BLaER1 (cell line): ENCODE results near the gene ALS2CL.

Experiments
- H3K27ac ChIP-seq: shearing (Covaris generic); formaldehyde crosslinking; 2 replicates; pipeline ENCODE4 v1.8.1; 2022
- H3K27me3 ChIP-seq: shearing (Covaris generic); formaldehyde crosslinking; 2 replicates; pipeline ENCODE4 v1.8.1; 2022
- H3K36me3 ChIP-seq: shearing (Covaris generic); formaldehyde crosslinking; 2 replicates; pipeline ENCODE4 v1.8.1; 2022
- H3K4me1 ChIP-seq: shearing (Covaris generic); formaldehyde crosslinking; 2 replicates; pipeline ENCODE4 v1.8.1; 2022
- H3K4me2 ChIP-seq: shearing (Covaris generic); formaldehyde crosslinking; 2 replicates; pipeline ENCODE4 v1.8.1; 2022
- H3K4me3 ChIP-seq: shearing (Covaris generic); formaldehyde crosslinking; 2 replicates; pipeline ENCODE4 v1.8.1; 2022
- H3K9ac ChIP-seq: shearing (Covaris generic); formaldehyde crosslinking; 2 replicates; pipeline ENCODE4 v1.8.1; 2022
- H3K9me3 ChIP-seq: shearing (Covaris generic); formaldehyde crosslinking; 2 replicates; pipeline ENCODE4 v1.8.1; 2022
- H4K20me1 ChIP-seq: shearing (Covaris generic); formaldehyde crosslinking; 2 replicates; pipeline ENCODE4 v1.8.1; 2022
- Cebpa-rat ChIP-seq: shearing (Covaris generic); IDR thresholded peaks from 2 replicates; pipeline ENCODE4 v1.8.1; 2022

ALS2CL gene

DNA sequence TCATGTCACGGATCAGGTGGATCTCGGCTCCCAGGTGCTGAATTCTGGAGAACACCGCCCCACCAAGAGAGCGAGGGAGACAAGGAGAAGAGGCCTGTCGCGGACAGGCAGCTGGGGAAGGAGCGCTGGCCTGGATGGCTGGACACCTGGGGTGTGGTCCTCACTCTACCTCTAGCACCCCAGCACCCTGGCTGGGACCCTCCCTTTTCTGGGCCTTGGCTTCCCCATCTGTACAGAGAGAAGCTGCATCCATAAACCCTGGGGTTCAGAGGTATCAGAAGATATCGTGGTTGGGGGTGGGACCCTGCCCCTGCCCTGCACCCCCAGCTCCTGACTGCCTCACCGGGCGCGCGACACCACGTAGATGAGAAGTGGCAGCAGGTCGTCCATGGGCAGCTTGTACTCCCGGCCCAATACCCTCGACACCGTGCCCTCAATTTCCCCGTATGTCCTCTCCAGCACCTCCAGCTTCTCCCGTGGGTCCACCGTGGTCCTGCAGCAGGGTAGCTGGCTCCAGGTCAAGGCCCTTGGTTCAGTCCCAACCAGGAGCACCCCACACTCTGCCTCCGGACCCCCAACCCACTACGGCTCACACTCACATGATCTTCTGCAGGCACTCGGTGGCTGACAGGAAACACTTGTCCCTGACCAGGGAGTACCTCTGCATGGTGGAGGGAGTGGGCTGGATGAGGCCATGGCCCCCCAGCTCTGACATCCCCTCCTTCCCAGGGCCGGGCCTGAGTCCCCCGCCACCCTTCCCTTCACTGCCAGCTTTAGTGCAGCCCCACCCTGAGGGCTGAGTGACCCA, 21.7 kb downstream of the ALS2CL start:
- TF ChIP-seq Cebpa-rat = no peak
- no peak overlapping the region for H3K27ac ChIP-seq
- H3K9me3 ChIP-seq = no peaks in the 10 kb centered on the region
- H3K36me3 ChIP-seq = no peaks in the 10 kb centered on the region
- no peak overlapping the region for H3K4me2 ChIP-seq
- H3K4me3 ChIP-seq = no peak overlapping the region
- H3K27me3 ChIP-seq = no peaks in the 10 kb centered on the region
- H3K4me1 ChIP-seq = peaks cover 11% of the 10 kb centered on the region
- no peaks in the 10 kb centered on the region for H4K20me1 ChIP-seq
- H3K9ac ChIP-seq = no peak overlapping the region

DNA sequence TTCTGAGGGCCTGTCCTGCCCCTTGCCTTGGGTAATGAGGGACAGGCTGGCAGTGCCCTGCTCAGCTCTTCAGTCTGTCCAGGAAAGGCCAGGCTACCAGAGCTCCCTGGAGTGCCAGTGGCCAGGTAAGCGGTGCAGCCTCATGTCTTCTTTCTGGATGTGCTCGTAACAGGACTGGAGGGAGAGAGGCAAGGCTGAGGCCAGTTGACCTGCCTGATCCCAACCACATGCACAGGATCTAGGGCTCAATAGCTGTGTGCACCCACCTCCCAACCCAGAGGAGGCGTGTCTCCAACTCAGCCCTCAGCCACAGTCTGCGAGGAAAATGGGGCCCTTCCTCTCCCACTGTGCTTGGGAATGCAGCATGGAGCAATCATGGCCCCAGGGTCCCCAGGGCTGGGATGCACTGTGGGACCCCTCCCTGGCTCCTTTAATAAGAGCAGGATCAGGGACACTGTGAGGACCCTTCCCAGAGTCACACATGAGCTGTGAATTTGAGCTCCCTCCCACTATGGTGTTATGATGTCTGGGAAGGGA, 22.5 kb downstream of the ALS2CL start:
- no peak overlapping the region for H3K4me3 ChIP-seq
- H3K4me1 ChIP-seq = peaks cover 15% of the 10 kb centered on the region
- peak overlapping the region; percentile 19; the same call in 1 of the 2 replicates for H3K4me2 ChIP-seq
- H3K27ac ChIP-seq = no peak overlapping the region
- no peak for TF ChIP-seq Cebpa-rat
- no peaks in the 10 kb centered on the region for H3K36me3 ChIP-seq
- H3K27me3 ChIP-seq = no peaks in the 10 kb centered on the region
- no peaks in the 10 kb centered on the region for H3K9me3 ChIP-seq
- no peaks in the 10 kb centered on the region for H4K20me1 ChIP-seq
- no peak overlapping the region for H3K9ac ChIP-seq

GRCh38 chr3:46670000-46670890, 23.2 kb downstream of the ALS2CL start:
- no peak overlapping the region for H3K4me3 ChIP-seq
- TF ChIP-seq Cebpa-rat = no peak
- H3K9me3 ChIP-seq = no peaks in the 10 kb centered on the region
- no peaks in the 10 kb centered on the region for H3K36me3 ChIP-seq
- H3K27me3 ChIP-seq = no peaks in the 10 kb centered on the region
- H3K4me1 ChIP-seq = peaks cover 16% of the 10 kb centered on the region
- H3K4me2 ChIP-seq = peak overlapping the region; percentile 19; the same call in 1 of the 2 replicates
- no peak overlapping the region for H3K9ac ChIP-seq
- H4K20me1 ChIP-seq = no peaks in the 10 kb centered on the region
- H3K27ac ChIP-seq = no peak overlapping the region

- Histone ChIP-seq H3K27me3 (no peaks in the 10 kb centered on the region), H3K27ac (no peak overlapping the region), H3K9me3 (no peaks in the 10 kb centered on the region), H3K9ac (no peak overlapping the region), H4K20me1 (no peaks in the 10 kb centered on the region), H3K4me1 (peaks cover 16% of the 10 kb centered on the region), H3K36me3 (no peaks in the 10 kb centered on the region), H3K4me2 (no peak overlapping the region), H3K4me3 (no peak overlapping the region)
- TF ChIP-seq Cebpa-rat = no peak
Measured at GRCh38 chr3:46669191-46669999, 24.1 kb downstream of the ALS2CL start.

GRCh38 chr3:46668591-46668990, 24.9 kb downstream of the ALS2CL start:
- Histone ChIP-seq H4K20me1 (no peaks in the 10 kb centered on the region), H3K4me3 (no peak overlapping the region), H3K4me1 (peaks cover 22% of the 10 kb centered on the region), H3K4me2 (no peak overlapping the region), H3K36me3 (no peaks in the 10 kb centered on the region), H3K9me3 (no peaks in the 10 kb centered on the region), H3K27me3 (no peaks in the 10 kb centered on the region), H3K27ac (no peak overlapping the region), H3K9ac (no peak overlapping the region)
- TF ChIP-seq Cebpa-rat = no peak

DNA sequence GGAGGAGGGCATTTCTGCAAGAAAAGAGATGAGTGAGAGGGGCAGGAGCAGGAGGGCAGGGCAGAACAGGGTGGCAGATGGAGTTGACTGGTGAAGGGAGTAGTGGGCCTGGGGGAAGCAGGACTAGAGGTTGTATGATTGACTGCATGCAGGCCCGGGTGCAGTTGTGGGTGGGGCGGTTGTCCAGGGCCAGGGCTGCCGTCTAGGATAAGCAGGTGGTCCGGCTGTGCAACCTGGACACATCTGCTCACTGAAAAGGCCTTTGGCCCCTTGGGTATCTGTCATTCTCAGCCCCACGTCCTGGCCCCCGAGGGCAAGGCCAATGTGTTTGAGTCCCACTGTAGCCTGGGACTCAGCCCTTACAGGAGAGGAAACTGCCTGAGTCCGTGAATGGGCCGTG, 25.4 kb downstream of the ALS2CL start:
- no peak for TF ChIP-seq Cebpa-rat
- Histone ChIP-seq H3K4me3 (no peak overlapping the region), H3K4me2 (no peak overlapping the region), H3K4me1 (peaks cover 24% of the 10 kb centered on the region), H4K20me1 (no peaks in the 10 kb centered on the region), H3K36me3 (no peaks in the 10 kb centered on the region), H3K9ac (no peak overlapping the region), H3K27me3 (no peaks in the 10 kb centered on the region), H3K27ac (no peak overlapping the region), H3K9me3 (no peaks in the 10 kb centered on the region)

DNA sequence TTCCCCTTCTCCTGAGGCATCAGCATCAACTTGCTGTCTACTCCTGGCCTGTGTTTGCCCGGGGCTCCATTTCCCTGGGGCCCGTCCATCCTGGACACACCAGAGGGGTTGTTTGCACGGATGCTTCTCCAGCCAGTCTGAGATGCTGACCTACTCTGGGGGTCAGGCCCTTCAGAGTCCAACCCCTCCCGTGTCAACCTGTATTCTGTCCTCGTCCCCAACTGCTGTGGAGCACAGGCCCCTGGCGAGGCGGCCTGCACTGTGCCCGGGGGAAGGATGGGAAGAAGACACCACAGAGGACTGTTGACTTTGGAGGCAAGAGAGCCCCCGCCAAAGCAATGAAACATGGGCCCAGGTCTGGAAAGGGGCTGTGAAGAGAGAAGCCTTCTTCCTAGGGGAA, 25.8 kb downstream of the ALS2CL start:
- no peaks in the 10 kb centered on the region for H3K36me3 ChIP-seq
- H3K9ac ChIP-seq = no peak overlapping the region
- H4K20me1 ChIP-seq = no peaks in the 10 kb centered on the region
- no peaks in the 10 kb centered on the region for H3K9me3 ChIP-seq
- no peak overlapping the region for H3K4me3 ChIP-seq
- TF ChIP-seq Cebpa-rat = no peak
- no peaks in the 10 kb centered on the region for H3K27me3 ChIP-seq
- H3K4me1 ChIP-seq = peaks cover 24% of the 10 kb centered on the region
- H3K27ac ChIP-seq = no peak overlapping the region
- H3K4me2 ChIP-seq = no peak overlapping the region

- Histone ChIP-seq H3K36me3 (no peaks in the 10 kb centered on the region), H3K4me1 (peaks cover 24% of the 10 kb centered on the region), H4K20me1 (no peaks in the 10 kb centered on the region), H3K9ac (no peak overlapping the region), H3K4me3 (no peak overlapping the region), H3K9me3 (no peaks in the 10 kb centered on the region), H3K27ac (no peak overlapping the region), H3K27me3 (no peaks in the 10 kb centered on the region), H3K4me2 (no peak overlapping the region)
- no peak for TF ChIP-seq Cebpa-rat
Measured at GRCh38 chr3:46667061-46667621, 26.3 kb downstream of the ALS2CL start.

GRCh38 chr3:46666453-46666845, 27.0 kb downstream of the ALS2CL start:
- H3K36me3 ChIP-seq = no peaks in the 10 kb centered on the region
- H3K9ac ChIP-seq = no peak overlapping the region
- H3K4me1 ChIP-seq = peaks cover 24% of the 10 kb centered on the region
- no peak overlapping the region for H3K4me2 ChIP-seq
- no peaks in the 10 kb centered on the region for H4K20me1 ChIP-seq
- no peak overlapping the region for H3K27ac ChIP-seq
- no peak for TF ChIP-seq Cebpa-rat
- H3K9me3 ChIP-seq = no peaks in the 10 kb centered on the region
- no peak overlapping the region for H3K4me3 ChIP-seq
- no peaks in the 10 kb centered on the region for H3K27me3 ChIP-seq
